Fibroblast of the aortic adventitia (primary cell): Measurements from ENCODE around the gene HMOX2. TPM values are rescaled to one million over a fixed set of nuclear protein-coding genes. Genes with fewer than 3 reads are reported as not detected.

Experiments used
- DNase-seq: peaks from one replicate; pipeline ENCODE4 v3.0.0-alpha.2; 2010; ENCODE audit warnings: low read depth
- H3K4me3 ChIP-seq: 2 replicates; pipeline ENCODE4 v1.5.1; 2011; ENCODE audit warnings: low read depth, mild to moderate bottlenecking, control low read depth, low read length, moderate library complexity
- CTCF ChIP-seq: IDR thresholded peaks from 2 replicates; pipeline ENCODE4 v1.5.1; 2011; ENCODE audit warnings: mild to moderate bottlenecking, low read length, control low read depth, inconsistent platforms; ENCODE audit not compliant: insufficient read depth
- total RNA-seq: library from RNA; depleted of rRNA; stranded (reverse); fragments of >200 nt; gene quantifications from 2 replicates; pipeline ENCODE4 v1.2.3, GENCODE V29; 2012; ENCODE audit warnings: low replicate concordance

The HMOX2 gene
- total RNA-seq, 1 donor: 30.5 TPM

GRCh38 chr16:4520913-4521312 is 44.7 kb downstream of the HMOX2 start:
- no peak for DNase-seq
- no peak overlapping the region for H3K4me3 ChIP-seq
- no peak for TF ChIP-seq CTCF

DNA sequence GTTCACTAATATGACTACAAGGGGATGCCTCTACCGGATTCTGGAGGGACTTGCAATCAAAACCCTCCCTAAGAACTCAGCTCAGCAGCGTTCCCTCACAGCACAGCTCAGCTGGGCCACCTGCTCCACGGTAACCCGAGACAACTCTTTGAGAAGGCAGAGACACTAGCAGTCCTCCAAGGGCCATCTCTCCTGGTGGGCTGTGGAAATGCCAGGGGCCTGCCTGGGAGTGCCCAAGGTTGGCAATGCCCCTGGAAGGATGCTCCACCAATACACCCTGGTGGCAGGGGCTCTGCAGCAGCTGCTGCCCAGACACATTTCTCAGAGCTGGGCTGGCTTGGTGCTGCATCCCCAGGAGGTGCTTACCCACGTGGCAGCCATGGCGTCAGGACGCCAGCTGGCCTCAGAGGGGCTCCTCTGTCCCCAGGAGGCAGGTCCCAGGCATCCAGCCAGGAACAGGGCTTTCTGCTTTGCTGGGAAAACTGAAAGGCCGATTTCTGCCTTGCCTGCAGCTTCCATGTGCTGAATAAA is 45.9 kb downstream of the HMOX2 start:
- no peak for DNase-seq
- H3K4me3 ChIP-seq: no peak overlapping the region
- no peak for TF ChIP-seq CTCF

DNA sequence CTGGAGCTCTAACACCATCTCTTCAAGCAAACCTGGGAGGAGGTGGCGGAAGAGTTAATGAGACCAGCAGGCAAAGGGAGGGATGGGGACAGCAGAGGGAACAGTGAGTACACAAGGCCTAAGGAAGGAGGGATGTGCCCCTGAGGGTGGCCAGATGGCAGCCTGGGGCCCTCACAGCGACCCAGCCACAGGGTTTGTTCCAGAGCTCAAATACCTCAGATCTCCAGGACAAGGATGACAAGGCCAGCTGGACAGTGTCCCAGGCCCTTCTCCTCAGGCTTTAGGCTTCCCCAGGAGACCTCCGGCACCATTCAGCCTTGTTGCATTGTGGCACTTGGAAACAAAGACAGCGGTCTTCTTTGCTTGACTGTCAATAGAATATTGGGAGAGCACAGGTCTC is 47.5 kb downstream of the HMOX2 start:
- no peak for TF ChIP-seq CTCF
- no peak overlapping the region for H3K4me3 ChIP-seq
- no peak for DNase-seq

GRCh38 chr16:4524571-4524970 is 48.4 kb downstream of the HMOX2 start:
- no peak for DNase-seq
- H3K4me3 ChIP-seq: no peak overlapping the region
- TF ChIP-seq CTCF: no peak

- H3K4me3 ChIP-seq: no peak overlapping the region
- DNase-seq: no peak
- no peak for TF ChIP-seq CTCF
Measured at GRCh38 chr16:4525069-4525468, 48.9 kb downstream of the HMOX2 start.

- H3K4me3 ChIP-seq: no peak overlapping the region
- TF ChIP-seq CTCF: no peak
- DNase-seq: no peak
Measured at GRCh38 chr16:4525634-4526277, 49.6 kb downstream of the HMOX2 start.
